Pancreas (tissue), 10 donors: Measurements from ENCODE around the gene NOL11. TPM values are rescaled to one million over a fixed set of nuclear protein-coding genes. Genes with fewer than 3 reads are reported as not detected.

Experiments used
- ATAC-seq, 4 donors: fragments of 200-7000 bp; cut with Tn5 transposase; one replicate each; pipeline versions ENCODE4 v1.8.0 to v1.9.1; 2020; ENCODE audit warnings: mild to moderate bottlenecking in 4 of 4, moderate library complexity in 4 of 4
- DNase-seq, 6 donors: peaks; one replicate each; pipeline ENCODE4 v3.0.0-alpha.2; 2020
- FAIRE-seq: peaks from 2 replicates; lab custom pipeline; 2012; peaks lifted over from hg19 to GRCh38; lab: Jason Lieb, UNC
- H3K27ac ChIP-seq, 4 donors: fragments of 200-600 bp; sonication (generic); 1 replicate in 3 of 4; 2 replicates in 1 of 4; pipeline versions ENCODE4 v1.5.0 to v1.8.0; 2020
- H3K27me3 ChIP-seq, 4 donors: fragments of 200-600 bp; one replicate each; pipeline ENCODE4 v1.8.0; 2021
- H3K36me3 ChIP-seq, 3 donors: fragments of 200-600 bp; sonication (generic) in 1 of 3; one replicate each; pipeline versions ENCODE4 v1.5.0 to v1.8.0; 2020 to 2021
- H3K4me1 ChIP-seq, 3 donors: fragments of 200-600 bp; one replicate each; pipeline ENCODE4 v1.8.0; 2021
- H3K4me3 ChIP-seq, 4 donors: fragments of 200-600 bp; sonication (generic) in 2 of 4; one replicate each; pipeline versions ENCODE4 v1.5.0 to v1.8.0; 2020 to 2021
- H3K9me3 ChIP-seq, 4 donors: fragments of 200-600 bp; one replicate each; pipeline ENCODE4 v1.8.0; 2021
- WGBS, 2 donors: extraction: QIAGEN DNeasy Blood & Tissue Kit; methylation state at CpG; one replicate each; pipeline ENCODE4 v1.1.7; 2013; 5-methylcytosine and 5-hydroxymethylcytosine counted together
- intact Hi-C, 3 donors: fragments of 100-400 bp; cut with DNase I; formaldehyde crosslinking; loops; one replicate each; pipeline versions ENCODE4 v1.11.1 to v1.14.2; 2022
- polyA plus RNA-seq, 2 donors: library from polyadenylated mRNA; stranded (reverse); fragments of 200-250 nt; gene quantifications; one replicate each; pipeline ENCODE4 v1.2.3, GENCODE V29; 2013
- total RNA-seq, 6 donors: library from RNA; stranded (reverse); fragmentation: NEBNext Ultra II Directional in 4 of 6; extraction: Animal tissue kit (Norgen Biotek cat#: 25700) in 4 of 6; gene quantifications; one replicate each; pipeline versions ENCODE4 v1.2.1 to v1.2.4, GENCODE V29; 2021 to 2023
- TF ChIP-seq, protein P1 (sequence below), 4 donors: fragments of 200-600 bp; sonication (generic) in 3 of 4; IDR thresholded peaks; one replicate each; pipeline versions ENCODE4 v1.5.0 to v1.8.0; 2021; ENCODE audit warnings: antibody characterized with exemption in 4 of 4
- donor health status: healthy with polysubstance abuse.
- donor health status: DM: no; HTN: no; CAD: no; lungs with moderate emphysema.
- donor health status: DM: no; HTN: no; CAD: no.
- donor health status: control.
- donor health status: control.
- donor health status: Bipolar disorder and iron deficiency.
- donor health status: DM: yes; HTN: yes; CAD: no.
- donor health status: DM: no; HTN: no; CAD: no.
- donor health status: DM: no; HTN: no; CAD: no.
- donor health status: DM: yes; HTN: yes; CAD: no.

The NOL11 gene
- total and polyA plus RNA-seq, 8 donors = 8.3 to 28.0 (median 16.2) TPM

GRCh38 chr17:67689534-67690177, 28.1 kb upstream of the NOL11 start:
- peaks cover 0 to 6% (median 2%) of the 10 kb centered on the region in 3 donors for H3K36me3 ChIP-seq
- peak; percentile 81 to 95 (median 91) for ATAC-seq
- peak in 3 of 6 donors; percentile 31 to 60 (median 41) for DNase-seq
- no peak overlapping the region for H3K27ac ChIP-seq
- no peaks in the 10 kb centered on the region for H3K9me3 ChIP-seq
- TF ChIP-seq, protein P1, sequence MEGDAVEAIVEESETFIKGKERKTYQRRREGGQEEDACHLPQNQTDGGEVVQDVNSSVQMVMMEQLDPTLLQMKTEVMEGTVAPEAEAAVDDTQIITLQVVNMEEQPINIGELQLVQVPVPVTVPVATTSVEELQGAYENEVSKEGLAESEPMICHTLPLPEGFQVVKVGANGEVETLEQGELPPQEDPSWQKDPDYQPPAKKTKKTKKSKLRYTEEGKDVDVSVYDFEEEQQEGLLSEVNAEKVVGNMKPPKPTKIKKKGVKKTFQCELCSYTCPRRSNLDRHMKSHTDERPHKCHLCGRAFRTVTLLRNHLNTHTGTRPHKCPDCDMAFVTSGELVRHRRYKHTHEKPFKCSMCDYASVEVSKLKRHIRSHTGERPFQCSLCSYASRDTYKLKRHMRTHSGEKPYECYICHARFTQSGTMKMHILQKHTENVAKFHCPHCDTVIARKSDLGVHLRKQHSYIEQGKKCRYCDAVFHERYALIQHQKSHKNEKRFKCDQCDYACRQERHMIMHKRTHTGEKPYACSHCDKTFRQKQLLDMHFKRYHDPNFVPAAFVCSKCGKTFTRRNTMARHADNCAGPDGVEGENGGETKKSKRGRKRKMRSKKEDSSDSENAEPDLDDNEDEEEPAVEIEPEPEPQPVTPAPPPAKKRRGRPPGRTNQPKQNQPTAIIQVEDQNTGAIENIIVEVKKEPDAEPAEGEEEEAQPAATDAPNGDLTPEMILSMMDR (IDR thresholded peaks at IDR 0.05) = peak; percentile 57 to 73 (median 68)
- FAIRE-seq = peak; percentile 87
- H3K4me1 ChIP-seq = no peaks in the 10 kb centered on the region
- no peaks in the 10 kb centered on the region for H3K27me3 ChIP-seq
- H3K4me3 ChIP-seq = no peak overlapping the region
- intact Hi-C loops = loop anchor here in 2 of 3 donors (5.0 to 10.0 kb wide), 2 partner anchors 315 to 317 kb away; partner anchors contain the start of gene PITPNC1 (in 1 of the 2)
- WGBS, 2 donors = 24 to 39% methylated on average over 2 of the region's 2 CpGs

GRCh38 chr17:67693811-67694210, 23.9 kb upstream of the NOL11 start:
- no peaks in the 10 kb centered on the region for H3K27me3 ChIP-seq
- H3K27ac ChIP-seq = no peak overlapping the region
- no peak for DNase-seq
- peaks cover 0 to 6% (median 0%) of the 10 kb centered on the region in 3 donors for H3K36me3 ChIP-seq
- FAIRE-seq = no peak
- ATAC-seq = no peak
- H3K4me3 ChIP-seq = no peak overlapping the region
- H3K9me3 ChIP-seq = no peaks in the 10 kb centered on the region
- intact Hi-C loops = loop anchor here in 1 of 3 donors (10.0 kb wide), 1 partner anchor 319 kb away; the partner anchor contains the start of gene PITPNC1
- TF ChIP-seq, protein P1 (IDR thresholded peaks at IDR 0.05) = no peak
- no peaks in the 10 kb centered on the region for H3K4me1 ChIP-seq

DNA sequence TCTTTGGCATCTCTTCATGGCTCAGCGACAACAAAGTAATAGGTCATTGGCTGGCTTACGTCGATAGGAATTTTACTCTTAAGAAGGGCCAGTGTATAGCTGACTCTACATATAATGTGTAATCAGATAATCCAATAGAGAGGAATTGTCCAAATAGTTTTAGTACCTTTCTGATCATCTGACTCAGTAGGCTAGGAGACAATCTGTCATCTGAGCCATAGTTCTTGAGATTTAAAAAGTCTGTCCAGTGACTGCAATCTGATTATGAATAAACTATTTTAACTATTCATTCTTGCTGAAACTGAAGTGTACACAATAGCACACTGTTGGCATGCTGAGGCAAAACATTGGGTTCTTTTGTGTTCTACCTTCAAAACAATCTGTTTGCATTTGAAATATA, 21.4 kb upstream of the NOL11 start:
- H3K36me3 ChIP-seq = peaks cover 0 to 6% (median 0%) of the 10 kb centered on the region in 3 donors
- TF ChIP-seq, protein P1 (IDR thresholded peaks at IDR 0.05) = no peak
- H3K27me3 ChIP-seq = no peaks in the 10 kb centered on the region
- intact Hi-C loops = loop anchor here in 1 of 3 donors (10.0 kb wide), 1 partner anchor 322 kb away; the partner anchor contains the start of gene PITPNC1
- 52 to 54% methylated on average over 3 of the region's 3 CpGs for WGBS, 2 donors
- no peak overlapping the region for H3K27ac ChIP-seq
- no peak overlapping the region for H3K4me3 ChIP-seq
- no peaks in the 10 kb centered on the region for H3K4me1 ChIP-seq
- ATAC-seq = no peak
- no peak for FAIRE-seq
- DNase-seq = no peak
- no peaks in the 10 kb centered on the region for H3K9me3 ChIP-seq

DNA sequence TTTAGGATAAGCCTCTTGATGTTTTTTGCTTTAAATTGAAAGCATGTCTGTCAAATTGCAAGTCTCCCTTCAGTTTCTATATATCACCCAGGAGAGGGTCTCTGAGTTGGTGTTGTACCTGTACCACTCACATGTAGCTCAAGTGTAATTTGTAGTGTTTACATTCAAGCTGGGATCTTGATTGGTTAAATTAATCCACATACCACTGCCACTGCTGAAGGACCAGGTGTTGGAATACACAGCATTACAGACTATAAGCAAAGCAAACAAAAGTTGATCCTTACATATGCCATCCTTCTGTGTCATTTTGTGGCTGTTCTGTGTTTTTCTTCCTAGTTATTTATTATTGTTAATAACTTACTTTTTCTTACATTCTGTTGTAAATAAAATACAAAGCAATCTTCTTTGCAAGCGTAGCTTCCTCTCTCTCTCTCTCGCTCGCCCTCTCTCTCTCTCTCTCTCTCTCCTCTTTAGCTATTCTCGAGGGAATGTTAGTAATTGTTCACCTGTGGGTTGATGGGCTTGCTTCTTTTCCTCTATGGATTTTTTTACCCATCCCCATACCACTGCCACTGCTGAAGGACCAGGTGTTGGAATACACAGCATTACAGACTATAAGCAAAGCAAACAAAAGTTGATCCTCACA, 20.8 kb upstream of the NOL11 start:
- no peak for ATAC-seq
- Histone ChIP-seq H3K9me3 (no peaks in the 10 kb centered on the region), H3K27me3 (no peaks in the 10 kb centered on the region), H3K4me1 (no peaks in the 10 kb centered on the region), H3K4me3 (no peak overlapping the region), H3K36me3 (peaks cover 0 to 6% (median 0%) of the 10 kb centered on the region in 3 donors), H3K27ac (no peak overlapping the region)
- WGBS, 2 donors = 68% methylated on average over 4 of the region's 4 CpGs
- no peak for DNase-seq
- FAIRE-seq = no peak
- intact Hi-C loops = loop anchor here in 1 of 3 donors (10.0 kb wide), 1 partner anchor 322 kb away; the partner anchor contains the start of gene PITPNC1
- TF ChIP-seq, protein P1 (IDR thresholded peaks at IDR 0.05) = no peak
